ENCODE measurements around the gene BNIP3. TPM values are rescaled to one million over a fixed set of nuclear protein-coding genes. Genes with fewer than 3 reads are reported as not detected.

Gene BNIP3
- polyA plus RNA-seq, 2 donors: 17.4 to 23.9 TPM

DNA sequence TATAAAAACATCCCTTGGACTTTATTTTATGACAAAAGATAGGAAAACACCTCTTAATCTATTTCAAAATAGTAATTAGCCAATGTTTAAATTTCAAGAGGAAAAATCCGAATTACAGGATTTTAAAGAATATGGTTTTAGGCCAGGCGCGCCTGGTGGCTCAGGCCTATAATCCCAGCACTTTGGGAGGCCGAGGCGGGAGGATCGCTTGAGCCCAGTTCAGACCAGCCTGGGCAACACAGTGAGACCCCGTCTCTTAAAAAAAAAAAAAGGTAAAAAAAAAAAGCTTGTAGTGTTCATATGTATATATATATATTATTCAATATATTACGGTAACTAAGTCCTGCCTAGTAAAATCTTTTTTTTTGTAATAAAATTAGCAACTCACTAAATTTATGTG is 1.4 kb downstream of the BNIP3 start:
- Histone ChIP-seq H3K4me1 (ENCODE audit: control insufficient read depth in 2 of 2, insufficient read depth in 2 of 2, low read length in 1 of 2) (peaks cover 0 to 7% of the 10 kb centered on the region in 2 donors), H3K27me3 (ENCODE audit: control insufficient read depth in 1 of 2, insufficient read depth in 2 of 2, low read length in 2 of 2) (no peaks in the 10 kb centered on the region), H3K27ac (ENCODE audit: low read depth in 2 of 2, low read length in 1 of 2) (no peak overlapping the region), H3K4me3 (ENCODE audit: low read depth in 1 of 2, low read length in 2 of 2) (peak overlapping the region in 1 of 2 donors; percentile 85), H3K36me3 (ENCODE audit: control insufficient read depth in 2 of 2, insufficient read depth in 2 of 2, low read length in 1 of 2) (no peaks in the 10 kb centered on the region), H3K9me3 (ENCODE audit: control insufficient read depth in 2 of 2, insufficient read depth in 1 of 2, low read depth in 1 of 2, low read length in 1 of 2) (no peaks in the 10 kb centered on the region)
- 85 to 89% methylated on average over 8 of the region's 8 CpGs for WGBS, 2 donors

DNA sequence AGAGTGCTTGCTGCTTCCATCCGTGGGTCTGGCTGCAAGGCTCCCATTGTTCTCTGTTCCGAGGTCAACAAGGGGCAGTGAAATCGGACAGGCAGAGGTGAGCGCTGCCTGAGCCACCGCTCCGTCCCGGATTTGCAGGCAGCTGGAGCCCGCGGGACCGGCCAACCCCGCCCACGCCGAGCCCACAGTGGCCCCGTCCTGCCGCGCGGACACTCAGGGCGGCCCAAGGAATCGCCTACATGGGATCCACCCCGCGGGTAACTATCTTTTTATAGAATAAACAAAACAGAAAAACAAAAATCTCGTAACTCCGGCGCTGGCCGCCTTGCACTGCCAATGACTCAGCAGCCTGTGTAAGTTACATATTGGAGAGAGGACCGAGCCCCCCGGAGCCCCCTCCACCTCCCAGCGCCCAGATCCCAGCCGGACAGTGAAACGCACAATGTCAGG is 1.9 kb downstream of the BNIP3 start:
- peak overlapping the region; percentile 33 to 85 for H3K4me3 ChIP-seq (ENCODE audit: low read depth in 1 of 2, low read length in 2 of 2)
- no peak overlapping the region for H3K27ac ChIP-seq (ENCODE audit: low read depth in 2 of 2, low read length in 1 of 2)
- H3K27me3 ChIP-seq (ENCODE audit: control insufficient read depth in 1 of 2, insufficient read depth in 2 of 2, low read length in 2 of 2): no peaks in the 10 kb centered on the region
- peaks cover 0 to 7% of the 10 kb centered on the region in 2 donors for H3K4me1 ChIP-seq (ENCODE audit: control insufficient read depth in 2 of 2, insufficient read depth in 2 of 2, low read length in 1 of 2)
- no peaks in the 10 kb centered on the region for H3K36me3 ChIP-seq (ENCODE audit: control insufficient read depth in 2 of 2, insufficient read depth in 2 of 2, low read length in 1 of 2)
- H3K9me3 ChIP-seq (ENCODE audit: control insufficient read depth in 2 of 2, insufficient read depth in 1 of 2, low read depth in 1 of 2, low read length in 1 of 2): no peaks in the 10 kb centered on the region
- 29 to 30% methylated on average over 30 of the region's 30 CpGs for WGBS, 2 donors

- Histone ChIP-seq H3K4me1 (ENCODE audit: control insufficient read depth in 2 of 2, insufficient read depth in 2 of 2, low read length in 1 of 2) (peaks cover 0 to 7% of the 10 kb centered on the region in 2 donors), H3K27ac (ENCODE audit: low read depth in 2 of 2, low read length in 1 of 2) (no peak overlapping the region), H3K4me3 (ENCODE audit: low read depth in 1 of 2, low read length in 2 of 2) (peak overlapping the region in 1 of 2 donors; percentile 85), H3K9me3 (ENCODE audit: control insufficient read depth in 2 of 2, insufficient read depth in 1 of 2, low read depth in 1 of 2, low read length in 1 of 2) (no peaks in the 10 kb centered on the region), H3K27me3 (ENCODE audit: control insufficient read depth in 1 of 2, insufficient read depth in 2 of 2, low read length in 2 of 2) (no peaks in the 10 kb centered on the region), H3K36me3 (ENCODE audit: control insufficient read depth in 2 of 2, insufficient read depth in 2 of 2, low read length in 1 of 2) (no peaks in the 10 kb centered on the region)
- 70 to 72% methylated on average over 7 of the region's 7 CpGs for WGBS, 2 donors
Observed at GRCh38 chr10:131979336-131979735, 2.4 kb downstream of the BNIP3 start.

DNA sequence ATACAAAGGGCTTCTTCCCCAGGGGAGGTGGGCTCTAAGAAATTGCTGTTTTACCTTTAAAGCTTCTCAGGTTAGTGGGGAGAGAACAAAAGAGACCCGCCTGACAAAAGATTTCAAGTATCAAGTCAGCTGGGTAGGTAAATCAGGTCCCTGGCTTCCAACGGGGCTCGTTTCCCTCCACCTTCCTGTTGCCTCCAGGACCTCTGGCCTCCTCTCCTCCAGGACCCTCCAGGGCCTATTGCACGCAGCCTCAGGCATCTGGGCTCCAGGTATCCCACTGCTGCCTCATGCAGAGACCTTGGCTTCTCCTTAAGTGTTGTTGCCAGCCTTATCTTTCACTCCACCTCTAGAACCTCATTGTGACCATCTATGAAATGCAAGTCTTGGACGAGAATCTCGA is 2.9 kb downstream of the BNIP3 start:
- WGBS, 2 donors: 81 to 82% methylated on average over 6 of the region's 6 CpGs
- no peaks in the 10 kb centered on the region for H3K9me3 ChIP-seq (ENCODE audit: control insufficient read depth in 2 of 2, insufficient read depth in 1 of 2, low read depth in 1 of 2, low read length in 1 of 2)
- peaks cover 0 to 7% of the 10 kb centered on the region in 2 donors for H3K4me1 ChIP-seq (ENCODE audit: control insufficient read depth in 2 of 2, insufficient read depth in 2 of 2, low read length in 1 of 2)
- no peaks in the 10 kb centered on the region for H3K27me3 ChIP-seq (ENCODE audit: control insufficient read depth in 1 of 2, insufficient read depth in 2 of 2, low read length in 2 of 2)
- H3K36me3 ChIP-seq (ENCODE audit: control insufficient read depth in 2 of 2, insufficient read depth in 2 of 2, low read length in 1 of 2): no peaks in the 10 kb centered on the region
- H3K4me3 ChIP-seq (ENCODE audit: low read depth in 1 of 2, low read length in 2 of 2): no peak overlapping the region
- no peak overlapping the region for H3K27ac ChIP-seq (ENCODE audit: low read depth in 2 of 2, low read length in 1 of 2)

DNA sequence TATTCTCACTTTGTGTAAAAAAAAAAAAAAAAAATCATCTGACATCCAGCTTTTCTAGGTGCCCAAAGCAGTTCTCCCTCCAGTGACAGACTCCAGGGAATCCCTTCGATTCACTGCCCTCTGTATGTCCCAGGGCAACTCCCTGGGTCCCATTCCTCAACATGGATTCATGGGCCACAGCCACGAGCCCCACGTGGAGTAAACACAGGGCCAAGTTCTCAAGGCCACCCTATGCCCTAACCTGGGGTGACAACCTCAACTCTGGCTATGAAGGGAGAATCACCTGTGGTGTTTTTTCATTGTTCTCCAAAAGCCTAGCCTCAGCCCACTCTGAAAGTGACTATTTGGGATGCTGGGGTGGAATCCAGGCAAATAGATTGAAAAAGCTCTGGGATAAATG is 3.4 kb downstream of the BNIP3 start:
- Histone ChIP-seq H3K4me1 (ENCODE audit: control insufficient read depth in 2 of 2, insufficient read depth in 2 of 2, low read length in 1 of 2) (peaks cover 0 to 7% of the 10 kb centered on the region in 2 donors), H3K27ac (ENCODE audit: low read depth in 2 of 2, low read length in 1 of 2) (no peak overlapping the region), H3K27me3 (ENCODE audit: control insufficient read depth in 1 of 2, insufficient read depth in 2 of 2, low read length in 2 of 2) (no peaks in the 10 kb centered on the region), H3K4me3 (ENCODE audit: low read depth in 1 of 2, low read length in 2 of 2) (no peak overlapping the region), H3K9me3 (ENCODE audit: control insufficient read depth in 2 of 2, insufficient read depth in 1 of 2, low read depth in 1 of 2, low read length in 1 of 2) (no peaks in the 10 kb centered on the region), H3K36me3 (ENCODE audit: control insufficient read depth in 2 of 2, insufficient read depth in 2 of 2, low read length in 1 of 2) (no peaks in the 10 kb centered on the region)
- WGBS, 2 donors: 61 to 82% methylated on average over 3 of the region's 3 CpGs

- 76 to 93% methylated on average over 13 of the region's 13 CpGs for WGBS, 2 donors
- H3K27me3 ChIP-seq (ENCODE audit: control insufficient read depth in 1 of 2, insufficient read depth in 2 of 2, low read length in 2 of 2): no peaks in the 10 kb centered on the region
- H3K9me3 ChIP-seq (ENCODE audit: control insufficient read depth in 2 of 2, insufficient read depth in 1 of 2, low read depth in 1 of 2, low read length in 1 of 2): no peaks in the 10 kb centered on the region
- peaks cover 1 to 10% of the 10 kb centered on the region in 2 donors for H3K4me1 ChIP-seq (ENCODE audit: control insufficient read depth in 2 of 2, insufficient read depth in 2 of 2, low read length in 1 of 2)
- H3K4me3 ChIP-seq (ENCODE audit: low read depth in 1 of 2, low read length in 2 of 2): no peak overlapping the region
- H3K27ac ChIP-seq (ENCODE audit: low read depth in 2 of 2, low read length in 1 of 2): no peak overlapping the region
- H3K36me3 ChIP-seq (ENCODE audit: control insufficient read depth in 2 of 2, insufficient read depth in 2 of 2, low read length in 1 of 2): no peaks in the 10 kb centered on the region
Observed at GRCh38 chr10:131977323-131978096, 4.2 kb downstream of the BNIP3 start.

DNA sequence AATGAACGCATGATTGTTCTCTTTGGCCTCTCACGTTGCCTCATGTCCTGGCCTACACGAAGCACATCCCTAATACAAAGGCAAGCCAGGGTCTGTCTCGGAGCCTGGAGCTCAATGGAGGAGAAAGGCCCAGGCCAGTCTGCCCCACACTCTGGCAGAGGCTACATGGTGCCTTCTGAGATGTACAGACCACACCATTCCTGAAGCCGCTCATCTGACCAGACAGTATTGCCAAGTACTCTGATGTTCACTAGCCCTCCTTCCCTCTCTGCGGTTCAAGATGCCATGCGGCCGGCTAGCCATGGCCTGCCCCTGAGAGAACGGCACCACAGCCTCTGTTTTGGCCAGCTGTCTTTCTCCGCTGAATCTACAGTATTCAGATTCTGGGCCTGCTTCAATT is 5.9 kb downstream of the BNIP3 start:
- Histone ChIP-seq H3K4me3 (ENCODE audit: low read depth in 1 of 2, low read length in 2 of 2) (no peak overlapping the region), H3K27me3 (ENCODE audit: control insufficient read depth in 1 of 2, insufficient read depth in 2 of 2, low read length in 2 of 2) (no peaks in the 10 kb centered on the region), H3K4me1 (ENCODE audit: control insufficient read depth in 2 of 2, insufficient read depth in 2 of 2, low read length in 1 of 2) (peaks cover 3 to 5% of the 10 kb centered on the region in 2 donors), H3K27ac (ENCODE audit: low read depth in 2 of 2, low read length in 1 of 2) (no peak overlapping the region), H3K9me3 (ENCODE audit: control insufficient read depth in 2 of 2, insufficient read depth in 1 of 2, low read depth in 1 of 2, low read length in 1 of 2) (no peaks in the 10 kb centered on the region), H3K36me3 (ENCODE audit: control insufficient read depth in 2 of 2, insufficient read depth in 2 of 2, low read length in 1 of 2) (peaks cover 4 to 8% of the 10 kb centered on the region in 2 donors)
- 94 to 96% methylated on average over 10 of the region's 10 CpGs for WGBS, 2 donors

- peaks cover 3% of the 10 kb centered on the region in 2 donors for H3K4me1 ChIP-seq (ENCODE audit: control insufficient read depth in 2 of 2, insufficient read depth in 2 of 2, low read length in 1 of 2)
- H3K36me3 ChIP-seq (ENCODE audit: control insufficient read depth in 2 of 2, insufficient read depth in 2 of 2, low read length in 1 of 2): peaks cover 8 to 9% of the 10 kb centered on the region in 2 donors
- whole genome bisulfite sequencing, 2 donors: 77 to 78% methylated on average over 6 of the region's 6 CpGs
- no peaks in the 10 kb centered on the region for H3K27me3 ChIP-seq (ENCODE audit: control insufficient read depth in 1 of 2, insufficient read depth in 2 of 2, low read length in 2 of 2)
- no peak overlapping the region for H3K27ac ChIP-seq (ENCODE audit: low read depth in 2 of 2, low read length in 1 of 2)
- H3K9me3 ChIP-seq (ENCODE audit: control insufficient read depth in 2 of 2, insufficient read depth in 1 of 2, low read depth in 1 of 2, low read length in 1 of 2): no peaks in the 10 kb centered on the region
- no peak overlapping the region for H3K4me3 ChIP-seq (ENCODE audit: low read depth in 1 of 2, low read length in 2 of 2)
Observed at GRCh38 chr10:131975003-131975402, 6.7 kb downstream of the BNIP3 start.

DNA sequence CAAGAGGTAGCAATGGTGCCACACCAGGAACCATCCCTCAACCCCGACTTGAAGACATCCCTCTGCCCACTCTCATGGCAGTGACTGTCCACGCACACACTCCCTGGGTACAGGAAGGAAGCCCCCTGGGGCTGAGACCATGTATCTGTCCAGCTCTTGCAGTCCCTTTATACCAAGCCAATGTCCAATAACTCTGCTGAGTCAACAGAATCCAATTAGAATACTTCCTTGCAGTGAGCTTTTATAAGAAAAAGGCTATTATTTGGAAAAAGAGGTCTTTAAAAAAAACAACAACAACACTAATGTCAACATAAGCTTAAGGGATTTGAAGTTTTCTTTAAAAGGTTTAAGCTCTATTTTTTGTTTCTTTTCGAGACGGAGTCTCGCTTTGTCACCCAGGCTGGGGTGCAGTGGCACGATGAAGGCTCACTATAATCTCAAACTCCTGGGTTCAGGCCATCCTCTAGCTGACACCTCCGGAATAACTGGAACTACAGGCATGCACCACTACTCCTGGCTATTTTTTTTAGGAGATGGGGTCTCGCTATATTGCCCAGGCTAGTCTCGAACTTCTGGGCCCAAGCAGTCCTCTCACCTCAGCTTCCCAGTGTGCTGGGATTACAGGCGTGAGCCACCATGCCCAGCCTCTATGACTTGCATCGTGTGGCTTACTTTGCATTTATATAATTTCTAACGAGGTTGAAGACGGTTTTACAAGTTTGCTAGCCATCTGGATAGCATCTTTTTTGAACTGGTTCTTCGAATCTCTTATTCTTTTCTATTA is 7.5 kb downstream of the BNIP3 start:
- 91 to 95% methylated on average over 14 of the region's 14 CpGs for WGBS, 2 donors
- H3K4me1 ChIP-seq (ENCODE audit: control insufficient read depth in 2 of 2, insufficient read depth in 2 of 2, low read length in 1 of 2): peaks cover 3% of the 10 kb centered on the region in 2 donors
- H3K27ac ChIP-seq (ENCODE audit: low read depth in 2 of 2, low read length in 1 of 2): no peak overlapping the region
- no peaks in the 10 kb centered on the region for H3K9me3 ChIP-seq (ENCODE audit: control insufficient read depth in 2 of 2, insufficient read depth in 1 of 2, low read depth in 1 of 2, low read length in 1 of 2)
- no peaks in the 10 kb centered on the region for H3K27me3 ChIP-seq (ENCODE audit: control insufficient read depth in 1 of 2, insufficient read depth in 2 of 2, low read length in 2 of 2)
- H3K4me3 ChIP-seq (ENCODE audit: low read depth in 1 of 2, low read length in 2 of 2): no peak overlapping the region
- peaks cover 9 to 13% of the 10 kb centered on the region in 2 donors for H3K36me3 ChIP-seq (ENCODE audit: control insufficient read depth in 2 of 2, insufficient read depth in 2 of 2, low read length in 1 of 2)

Data from esophagus (tissue), 2 donors.